MCF 10A (cell line): ENCODE results near the gene HLCS. TPM values are rescaled to one million over a fixed set of nuclear protein-coding genes. Genes with fewer than 3 reads are reported as not detected.

ENCODE experiments used
- BruUV-seq: library from RNA; stranded (reverse); fragments of 400-500 nt; replicated peaks from 2 replicates; lab custom pipeline; 2021; lab: Mats Ljungman, UMichigan
- CTCF ChIA-PET: fragments of 300-600 bp; sonication (Branson Sonifier 250); formaldehyde crosslinking; extraction: SDS; loops from one replicate; lab custom pipeline; 2021; ENCODE audit warnings: antibody characterized with exemption, inconsistent platforms; lab: Yijun Ruan, JAX
- POLR2A ChIA-PET: fragments of 300-600, 350-650 bp; sonication (Branson Sonifier 250); formaldehyde crosslinking; extraction: SDS; loops from one replicate; lab custom pipeline; 2020; ENCODE audit warnings: antibody characterized with exemption, inconsistent platforms; lab: Yijun Ruan, JAX
- DNase-seq: peaks from one replicate; pipeline ENCODE4 v3.0.0-alpha.2; 2018; ENCODE audit not compliant: unreplicated experiment
- H3K27ac Mint-ChIP-seq: one replicate; pipeline ENCODE4 v1.8.0; 2022; ENCODE audit warnings: mild to moderate bottlenecking, low read depth, mixed read lengths; ENCODE audit not compliant: unreplicated experiment
- H3K27me3 Mint-ChIP-seq: one replicate; pipeline ENCODE4 v1.8.0; 2022; ENCODE audit warnings: mixed read lengths; ENCODE audit not compliant: insufficient read depth, unreplicated experiment
- H3K36me3 Mint-ChIP-seq: one replicate; pipeline ENCODE4 v1.8.0; 2022; ENCODE audit warnings: mild to moderate bottlenecking, moderate library complexity, mixed read lengths; ENCODE audit not compliant: insufficient read depth, unreplicated experiment
- H3K4me1 Mint-ChIP-seq: one replicate; pipeline ENCODE4 v1.8.0; 2022; ENCODE audit warnings: mixed read lengths; ENCODE audit not compliant: insufficient read depth, unreplicated experiment
- H3K4me3 Mint-ChIP-seq: one replicate; pipeline ENCODE4 v1.8.0; 2022; ENCODE audit warnings: mild to moderate bottlenecking, moderate library complexity, mixed read lengths; ENCODE audit not compliant: unreplicated experiment
- H3K9me3 Mint-ChIP-seq: one replicate; pipeline ENCODE4 v1.8.0; 2022; ENCODE audit warnings: mixed read lengths; ENCODE audit not compliant: unreplicated experiment
- CTCF ChIP-seq: fragments of 200-600 bp; IDR thresholded peaks from one replicate; pipeline ENCODE4 v1.8.0; 2022; ENCODE audit warnings: antibody characterized with exemption, mild to moderate bottlenecking; ENCODE audit not compliant: unreplicated experiment
- intact Hi-C: fragments of 100-400 bp; cut with micrococcal nuclease; formaldehyde crosslinking; loops from 2 replicates; pipeline ENCODE4 v1.14.1; 2022
- total RNA-seq: library from RNA; stranded (reverse); gene quantifications from 2 replicates; pipeline ENCODE4 v1.2.3, GENCODE V29; 2022

Gene HLCS
- total RNA-seq, 1 experiment from 2014 or later = 46.1 TPM

GRCh38 chr21:36783612-36784374 is 182.7 kb downstream of the HLCS start:
- Mint-ChIP-seq H3K4me3 (no peak overlapping the region), H3K36me3 (peaks cover 9% of the 10 kb centered on the region), H3K27me3 (no peaks in the 10 kb centered on the region), H3K27ac (peak overlapping the region; percentile 75), H3K9me3 (no peaks in the 10 kb centered on the region), H3K4me1 (peaks cover 23% of the 10 kb centered on the region)
- intact Hi-C loops = loop anchor here (10.0 kb wide), 1 partner anchor 131 kb away; no protein-coding TSS in a partner anchor
- TF ChIP-seq CTCF = no peak
- ChIA-PET CTCF (interaction anchor here (0.6 to 1.8 kb wide), 7 partner anchors 13 to 661 kb away, joined by 3 to 5 read pairs (median 3); no protein-coding TSS in a partner anchor), POLR2A (interaction anchor here (1.0 to 1.5 kb wide), 5 partner anchors 11 to 581 kb away, joined by 3 to 5 read pairs (median 3); no protein-coding TSS in a partner anchor)
- BruUV-seq = no TSS peak
- peak; percentile 49 for DNase-seq

GRCh38 chr21:36780861-36781260 is 185.6 kb downstream of the HLCS start:
- Mint-ChIP-seq H3K4me3 (no peak overlapping the region), H3K27me3 (no peaks in the 10 kb centered on the region), H3K27ac (no peak overlapping the region), H3K36me3 (peaks cover 9% of the 10 kb centered on the region), H3K4me1 (peaks cover 10% of the 10 kb centered on the region), H3K9me3 (no peaks in the 10 kb centered on the region)
- BruUV-seq = no TSS peak
- no peak for DNase-seq
- intact Hi-C loops = loop anchor here (10.0 kb wide), 1 partner anchor 134 kb away; no protein-coding TSS in a partner anchor
- POLR2A ChIA-PET = interaction anchor here (0.8 kb wide), 1 partner anchor 9 kb away, joined by 5 read pairs; no protein-coding TSS in a partner anchor
- CTCF ChIA-PET = no interaction called here
- TF ChIP-seq CTCF = no peak

- H3K9me3 Mint-ChIP-seq = no peaks in the 10 kb centered on the region
- H3K4me1 Mint-ChIP-seq = no peaks in the 10 kb centered on the region
- ChIA-PET POLR2A (interaction anchor here (0.7 kb wide), 1 partner anchor 348 kb away, joined by 3 read pairs; no protein-coding TSS in a partner anchor), CTCF (interaction anchor here (0.6 kb wide), 1 partner anchor 260 kb away, joined by 3 read pairs; no protein-coding TSS in a partner anchor)
- no peak for TF ChIP-seq CTCF
- BruUV-seq = no TSS peak
- no peaks in the 10 kb centered on the region for H3K27me3 Mint-ChIP-seq
- H3K4me3 Mint-ChIP-seq = no peak overlapping the region
- H3K27ac Mint-ChIP-seq = no peak overlapping the region
- H3K36me3 Mint-ChIP-seq = peaks cover 5% of the 10 kb centered on the region
- intact Hi-C loops = no loop called here
- no peak for DNase-seq
Observed at GRCh38 chr21:36776981-36777617, 189.4 kb downstream of the HLCS start.

- no peaks in the 10 kb centered on the region for H3K9me3 Mint-ChIP-seq
- POLR2A ChIA-PET = interaction anchor here (0.6 to 2.7 kb wide), 6 partner anchors 12 to 301 kb away, joined by 3 to 8 read pairs (median 5); no protein-coding TSS in a partner anchor
- intact Hi-C loops = no loop called here
- CTCF ChIA-PET = interaction anchor here (0.5 to 1.7 kb wide), 6 partner anchors 35 to 173 kb away, joined by 3 to 6 read pairs (median 3); no protein-coding TSS in a partner anchor
- no peak overlapping the region for H3K27ac Mint-ChIP-seq
- no peak for TF ChIP-seq CTCF
- H3K4me1 Mint-ChIP-seq = no peaks in the 10 kb centered on the region
- no peaks in the 10 kb centered on the region for H3K36me3 Mint-ChIP-seq
- no peak overlapping the region for H3K4me3 Mint-ChIP-seq
- H3K27me3 Mint-ChIP-seq = no peaks in the 10 kb centered on the region
- no TSS peak for BruUV-seq
- no peak for DNase-seq
Observed at GRCh38 chr21:36773995-36774394, 192.5 kb downstream of the HLCS start.
